GM19240 (cell line): ENCODE results near the gene ZDHHC14.

ENCODE experiments used
- DNase-seq: peaks from one replicate; pipeline ENCODE4 v3.0.0; 2011; ENCODE audit warnings: low spot score; ENCODE audit not compliant: insufficient read length

ZDHHC14 gene

GRCh38 chr6:157642736-157643135 is 261.7 kb downstream of the ZDHHC14 start:
- no peak for DNase-seq

- no peak for DNase-seq
Measured at GRCh38 chr6:157644043-157644810, 263.2 kb downstream of the ZDHHC14 start.

- no peak for DNase-seq
Measured at GRCh38 chr6:157645201-157645795, 264.3 kb downstream of the ZDHHC14 start.

- no peak for DNase-seq
Measured at GRCh38 chr6:157646012-157646411, 265.0 kb downstream of the ZDHHC14 start.

- no peak for DNase-seq
Measured at GRCh38 chr6:157647261-157647915, 266.4 kb downstream of the ZDHHC14 start.

GRCh38 chr6:157648561-157648960 is 267.6 kb downstream of the ZDHHC14 start:
- DNase-seq, result no peak

GRCh38 chr6:157649311-157650260 is 268.6 kb downstream of the ZDHHC14 start:
- DNase-seq, result no peak

- DNase-seq, result no peak
Measured at GRCh38 chr6:157650261-157650640, 269.3 kb downstream of the ZDHHC14 start.

GRCh38 chr6:157650801-157651200 is 269.8 kb downstream of the ZDHHC14 start:
- no peak for DNase-seq

GRCh38 chr6:157651731-157652490 is 270.9 kb downstream of the ZDHHC14 start:
- DNase-seq, result no peak

GRCh38 chr6:157652601-157653363 is 271.8 kb downstream of the ZDHHC14 start:
- no peak for DNase-seq

GRCh38 chr6:157653521-157653920 is 272.5 kb downstream of the ZDHHC14 start:
- no peak for DNase-seq

GRCh38 chr6:157655139-157655538 is 274.1 kb downstream of the ZDHHC14 start:
- DNase-seq, result no peak

GRCh38 chr6:157656437-157656997 is 275.5 kb downstream of the ZDHHC14 start:
- DNase-seq, result no peak

GRCh38 chr6:157657754-157658153 is 276.8 kb downstream of the ZDHHC14 start:
- DNase-seq, result no peak

- DNase-seq, result no peak
Measured at GRCh38 chr6:157658301-157658700, 277.3 kb downstream of the ZDHHC14 start.

GRCh38 chr6:157659536-157660271 is 278.7 kb downstream of the ZDHHC14 start:
- no peak for DNase-seq

GRCh38 chr6:157660414-157660813 is 279.4 kb downstream of the ZDHHC14 start:
- no peak for DNase-seq

- DNase-seq, result no peak
Measured at GRCh38 chr6:157661652-157662051, 280.7 kb downstream of the ZDHHC14 start.
